NCI-H748 (cell line): ENCODE results near the gene ZNF470.

ENCODE experiments used
- DNase-seq: peaks from one replicate; lab custom pipeline; 2025; ENCODE audit not compliant: unreplicated experiment; lab: John Stamatoyannopoulos, UW

Gene ZNF470

DNA sequence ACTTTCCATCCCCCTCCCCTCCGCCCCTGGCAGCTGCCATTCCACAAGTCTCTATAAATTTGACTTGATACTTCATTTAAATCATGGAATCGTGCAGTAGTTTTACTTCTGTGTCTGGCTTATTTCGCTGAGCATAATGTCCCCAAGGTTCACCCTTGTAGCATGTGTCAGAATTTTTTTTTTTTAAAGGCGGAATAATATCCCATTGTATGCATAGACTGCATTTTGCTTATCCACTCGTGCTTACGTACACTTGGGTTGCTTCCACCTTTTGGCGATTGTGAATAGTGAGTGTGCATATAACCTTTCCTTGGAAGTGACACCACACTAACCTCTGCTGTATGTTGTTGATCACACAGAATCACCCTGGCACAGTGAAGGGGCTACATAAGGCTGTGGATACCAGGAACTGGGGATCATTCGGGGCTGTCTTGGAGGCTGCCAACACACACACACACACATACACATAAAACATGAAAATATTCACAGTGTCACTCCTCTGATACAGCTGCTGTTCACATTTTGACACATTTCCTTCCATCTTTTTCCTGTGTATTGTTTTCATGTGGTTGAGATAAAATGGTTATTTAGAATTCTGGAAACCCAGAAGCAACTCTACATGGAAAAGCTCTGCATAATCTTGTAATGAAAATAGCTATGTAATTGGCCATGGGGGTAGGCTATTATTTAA lies 41.2 kb downstream of the ZNF470 start:
- no peak for DNase-seq

GRCh38 chr19:56611288-56611687 lies 44.0 kb downstream of the ZNF470 start:
- DNase-seq = no peak

DNA sequence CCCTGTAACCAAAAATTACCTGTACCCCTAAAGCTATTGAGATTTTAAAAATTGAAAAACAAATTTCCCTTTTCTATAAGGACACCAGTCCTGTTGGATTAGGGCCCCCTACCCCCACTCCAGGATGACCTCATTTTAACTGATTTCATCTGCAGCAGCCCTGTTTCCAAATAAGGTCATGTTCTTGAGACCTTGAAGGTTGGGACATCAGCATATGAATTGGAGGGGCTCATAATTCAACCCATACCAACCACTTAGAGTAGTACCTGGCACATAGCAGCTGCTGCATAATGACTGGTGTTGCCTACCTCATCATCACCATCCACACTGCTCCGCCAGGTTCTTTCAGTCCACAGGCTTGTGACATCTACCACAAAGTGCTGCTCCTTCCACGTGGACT lies 45.5 kb downstream of the ZNF470 start:
- DNase-seq = no peak

- DNase-seq = no peak
These were observed 46.4 kb downstream of the ZNF470 start for GRCh38 chr19:56613639-56614038.

- DNase-seq = no peak
These were observed 50.3 kb downstream of the ZNF470 start for GRCh38 chr19:56617531-56617930.

- no peak for DNase-seq
These were observed 51.9 kb downstream of the ZNF470 start for GRCh38 chr19:56619121-56619520.

- no peak for DNase-seq
These were observed 55.1 kb downstream of the ZNF470 start for GRCh38 chr19:56622374-56622773.

GRCh38 chr19:56623006-56623405 lies 55.7 kb downstream of the ZNF470 start:
- DNase-seq = no peak

GRCh38 chr19:56625708-56626107 lies 58.4 kb downstream of the ZNF470 start:
- no peak for DNase-seq

DNA sequence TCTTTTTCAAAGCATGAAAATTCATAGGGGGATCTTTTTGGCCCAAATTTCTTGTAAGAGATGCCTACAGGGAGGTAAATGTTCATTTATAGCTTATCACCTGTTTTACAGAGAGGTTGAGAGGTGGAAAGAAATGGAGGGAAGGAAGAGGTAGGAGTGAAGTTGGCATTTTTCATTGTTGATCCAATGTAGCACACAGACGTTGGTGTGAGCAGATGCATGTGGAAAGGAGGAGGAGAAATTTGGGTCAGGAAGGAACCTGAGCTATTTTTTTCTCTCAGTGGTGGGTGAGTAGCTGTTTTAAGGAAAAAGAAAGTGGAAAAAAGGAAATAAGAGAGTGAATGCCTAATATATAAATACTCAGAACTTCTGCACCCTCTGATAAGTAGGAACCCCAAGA lies 65.8 kb downstream of the ZNF470 start:
- no peak for DNase-seq

GRCh38 chr19:56637976-56638555 lies 70.8 kb downstream of the ZNF470 start:
- no peak for DNase-seq
